HG02970 (cell line): ENCODE data around the gene ATXN7L3B.
A peak's percentile ranks its signal among the peaks of the same experiment; 100 is the strongest.
"Not testable (repeated sequence)": the region's sequence is repeated elsewhere in the genome, so short reads cannot be mapped to it uniquely, and the experiment has no call there.

Experiments
- ATAC-seq: cut with Tn5 transposase; IDR thresholded peaks from one replicate; pipeline ENCODE4 v1.9.1; 2021; ENCODE audit warnings: mild to moderate bottlenecking, moderate library complexity, moderate number of reproducible peaks; ENCODE audit not compliant: unreplicated experiment, low FRiP score

The ATXN7L3B gene, protein sequence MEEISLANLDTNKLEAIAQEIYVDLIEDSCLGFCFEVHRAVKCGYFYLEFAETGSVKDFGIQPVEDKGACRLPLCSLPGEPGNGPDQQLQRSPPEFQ

DNA sequence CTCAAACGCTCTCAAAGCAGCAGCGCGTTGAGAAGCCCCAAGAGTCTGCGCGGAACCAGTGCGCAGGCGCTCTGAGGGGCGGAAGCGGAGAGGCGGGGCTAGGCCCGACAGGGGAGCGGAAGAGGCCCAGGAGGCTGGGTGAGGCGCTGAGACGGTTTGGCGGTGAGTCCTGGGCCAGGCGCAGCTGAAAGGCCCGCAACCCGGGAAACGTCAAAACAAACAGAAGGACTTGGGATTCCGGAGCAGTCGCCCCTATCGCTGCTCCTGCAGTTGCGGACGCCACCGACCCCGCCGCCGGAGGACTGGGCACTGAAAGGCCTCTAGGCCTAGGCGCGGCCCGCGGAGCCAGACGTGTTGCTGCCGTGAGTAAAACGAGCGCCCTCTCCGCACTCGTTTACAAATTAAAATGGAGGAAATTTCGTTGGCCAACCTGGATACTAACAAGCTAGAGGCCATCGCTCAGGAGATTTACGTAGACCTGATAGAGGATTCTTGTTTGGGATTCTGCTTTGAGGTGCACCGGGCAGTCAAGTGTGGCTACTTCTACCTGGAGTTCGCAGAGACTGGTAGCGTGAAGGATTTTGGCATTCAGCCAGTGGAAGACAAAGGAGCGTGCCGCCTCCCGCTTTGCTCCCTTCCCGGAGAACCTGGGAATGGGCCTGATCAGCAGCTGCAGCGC is at the start of gene ATXN7L3B:
Gene ATXN7L3B, plus strand, starts transcription at position 129 of the 679 bp plus-strand sequence. Its CDS starts 278 bp downstream, at position 407.
- peak; percentile 100 for ATAC-seq

DNA sequence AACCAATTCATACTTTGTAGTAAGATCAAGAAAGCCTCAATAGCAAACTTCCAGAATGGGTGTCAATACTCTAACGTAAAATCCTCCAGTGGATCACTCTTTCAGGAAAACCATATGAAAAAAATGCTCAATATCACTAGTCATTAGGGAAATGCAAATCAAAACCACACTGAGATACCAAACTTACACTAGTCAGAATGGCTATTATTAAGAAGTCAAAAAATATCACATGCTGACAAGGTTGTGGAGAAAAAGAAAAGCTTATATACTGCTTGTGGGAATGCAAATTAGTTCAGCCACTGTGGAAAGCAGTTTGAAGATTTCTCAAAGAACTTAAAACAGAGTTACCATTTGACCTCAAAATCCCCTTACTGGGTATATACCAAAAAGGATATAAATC is 49.5 kb upstream of the ATXN7L3B start:
- ATAC-seq = peak; percentile 46

DNA sequence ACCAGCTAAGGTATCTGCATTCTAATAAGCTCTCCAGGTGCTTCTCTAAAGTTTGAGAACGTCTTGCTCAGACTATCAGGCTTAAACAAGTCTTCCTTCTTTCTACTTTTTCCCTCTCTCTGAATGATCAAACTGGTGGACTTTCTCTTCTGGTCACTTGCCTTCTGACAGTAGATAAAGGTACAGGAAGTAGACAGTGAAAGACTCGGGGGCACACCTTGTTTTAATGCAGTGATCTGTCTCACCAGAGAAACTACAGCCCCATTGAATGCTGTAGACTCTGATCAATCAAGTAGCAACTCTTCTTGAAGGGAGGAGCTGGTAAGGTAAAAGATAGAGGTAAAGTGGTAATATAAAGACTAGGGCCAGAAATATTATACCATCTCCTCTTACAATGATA is 48.1 kb upstream of the ATXN7L3B start:
- no peak for ATAC-seq

DNA sequence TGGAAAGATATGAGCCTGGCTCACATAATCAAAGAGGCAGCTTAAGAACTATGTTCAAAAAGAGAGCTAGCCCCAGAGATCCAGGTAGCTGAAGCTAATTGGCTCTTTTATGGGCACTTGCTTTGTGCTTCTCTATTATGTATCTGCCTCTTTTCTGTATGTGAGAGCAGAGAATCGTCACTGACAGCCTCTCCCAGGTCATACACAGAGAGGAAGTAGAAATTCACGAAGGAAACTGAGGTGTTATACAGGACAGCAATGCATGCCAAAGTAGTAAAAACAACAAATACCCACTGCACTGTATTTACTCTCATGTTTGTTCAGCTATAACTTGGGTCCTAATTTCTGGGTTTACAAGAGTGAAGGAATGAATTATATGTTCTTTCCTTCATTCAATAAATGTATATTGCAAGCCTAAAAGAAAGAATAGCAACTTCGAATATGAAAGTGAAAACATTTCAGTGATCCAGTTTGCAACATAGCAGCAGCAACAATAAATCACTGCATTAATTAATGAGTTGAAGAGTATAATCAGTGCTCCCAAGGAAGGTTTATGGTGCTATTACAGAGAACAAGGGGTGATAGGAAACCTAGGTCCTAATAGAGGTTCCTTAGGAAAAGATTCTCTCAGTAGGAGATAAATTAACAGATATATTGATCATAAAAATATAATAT is 47.1 kb upstream of the ATXN7L3B start:
- ATAC-seq = peak; percentile 83

DNA sequence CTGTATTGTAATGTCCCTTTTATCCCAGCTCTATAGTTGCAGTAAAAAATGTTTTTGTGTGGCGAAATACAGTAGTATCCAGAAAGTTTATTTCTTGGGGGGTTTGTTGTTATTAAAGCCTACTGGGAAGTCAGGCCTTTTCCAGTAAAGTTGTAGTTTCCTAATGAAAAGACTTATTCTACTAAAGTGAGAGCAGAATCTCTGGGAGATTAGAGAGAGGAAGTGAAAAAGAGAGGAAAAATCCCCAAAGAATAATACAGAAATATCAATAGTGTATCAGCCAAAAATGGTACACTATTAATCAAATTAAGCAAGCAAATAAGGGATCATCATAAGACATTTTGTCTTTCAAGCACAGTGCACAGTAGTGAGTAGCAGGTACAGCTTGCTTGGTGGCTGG is 46.3 kb upstream of the ATXN7L3B start:
- ATAC-seq = no peak

DNA sequence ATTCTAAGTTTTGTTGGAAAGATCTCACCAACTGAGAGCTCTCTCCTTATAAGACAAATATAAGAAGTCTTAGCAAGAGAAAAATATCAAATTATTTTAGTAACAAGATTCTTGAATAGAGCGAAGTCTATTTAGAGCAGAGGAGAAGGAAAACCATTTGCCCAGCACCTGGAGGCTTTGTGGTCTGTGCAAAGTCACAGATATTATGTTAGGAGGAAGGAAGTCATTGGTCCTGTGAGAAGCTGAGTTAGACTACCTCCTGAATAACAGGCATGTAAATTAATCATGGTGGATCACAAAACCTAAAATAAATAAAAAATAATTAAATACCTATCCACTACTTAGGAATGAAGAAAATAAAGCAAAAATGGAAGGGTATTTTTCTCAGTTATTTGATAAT is 38.4 kb upstream of the ATXN7L3B start:
- ATAC-seq = no peak

DNA sequence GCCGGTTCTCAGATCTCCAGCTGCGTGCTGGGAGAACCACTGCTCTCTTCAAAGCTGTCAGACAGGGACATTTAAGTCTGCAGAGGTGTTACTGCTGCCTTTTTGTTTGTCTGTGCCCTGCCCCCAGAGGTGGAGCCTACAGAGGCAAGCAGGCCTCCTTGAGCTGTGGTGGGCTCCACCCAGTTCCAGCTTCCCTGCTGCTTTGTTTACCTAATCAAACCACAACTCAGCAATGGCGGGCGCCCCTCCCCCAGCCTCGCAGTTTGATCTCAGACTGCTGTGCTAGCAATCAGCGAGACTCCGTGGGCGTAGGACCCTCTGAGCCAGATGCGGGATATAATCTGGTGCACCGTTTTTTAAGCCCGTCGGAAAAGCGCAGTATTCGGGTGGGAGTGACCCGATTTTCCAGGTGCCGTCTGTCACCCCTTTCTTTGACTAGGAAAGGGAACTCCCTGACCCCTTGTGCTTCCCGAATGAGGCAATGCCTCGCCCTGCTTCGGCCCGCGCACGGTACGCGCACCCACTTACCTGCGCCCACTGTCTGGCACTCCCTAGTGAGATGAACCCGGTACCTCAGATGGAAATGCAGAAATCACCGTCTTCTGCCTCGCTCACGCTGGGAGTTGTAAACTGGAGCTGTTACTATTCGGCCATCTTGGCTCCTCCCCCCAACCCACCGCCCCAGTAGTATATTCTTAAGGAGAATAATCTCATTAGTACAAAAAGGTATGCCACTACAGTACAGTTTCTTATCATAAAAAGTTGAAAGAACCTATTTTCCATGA is 28.6 kb upstream of the ATXN7L3B start:
- not testable (repeated sequence) for ATAC-seq

DNA sequence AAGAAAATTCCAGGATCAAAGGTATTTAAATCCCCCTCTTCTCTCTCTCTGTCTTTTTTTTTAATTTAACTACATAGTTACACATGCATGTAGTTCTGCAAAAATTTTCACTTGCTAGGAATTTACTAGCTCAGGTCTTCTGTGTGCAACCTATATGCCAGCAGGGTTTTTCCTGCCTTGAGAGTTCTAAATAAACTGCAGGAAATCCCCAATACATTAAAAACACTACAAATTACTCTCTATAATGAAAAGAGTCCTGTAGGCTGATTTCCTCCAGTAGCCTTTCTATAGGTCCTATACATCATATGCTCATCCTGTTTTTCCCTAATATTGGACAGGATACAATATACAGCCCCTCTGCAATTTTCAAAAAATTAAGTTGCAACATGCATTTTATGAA is 27.7 kb upstream of the ATXN7L3B start:
- no peak for ATAC-seq

DNA sequence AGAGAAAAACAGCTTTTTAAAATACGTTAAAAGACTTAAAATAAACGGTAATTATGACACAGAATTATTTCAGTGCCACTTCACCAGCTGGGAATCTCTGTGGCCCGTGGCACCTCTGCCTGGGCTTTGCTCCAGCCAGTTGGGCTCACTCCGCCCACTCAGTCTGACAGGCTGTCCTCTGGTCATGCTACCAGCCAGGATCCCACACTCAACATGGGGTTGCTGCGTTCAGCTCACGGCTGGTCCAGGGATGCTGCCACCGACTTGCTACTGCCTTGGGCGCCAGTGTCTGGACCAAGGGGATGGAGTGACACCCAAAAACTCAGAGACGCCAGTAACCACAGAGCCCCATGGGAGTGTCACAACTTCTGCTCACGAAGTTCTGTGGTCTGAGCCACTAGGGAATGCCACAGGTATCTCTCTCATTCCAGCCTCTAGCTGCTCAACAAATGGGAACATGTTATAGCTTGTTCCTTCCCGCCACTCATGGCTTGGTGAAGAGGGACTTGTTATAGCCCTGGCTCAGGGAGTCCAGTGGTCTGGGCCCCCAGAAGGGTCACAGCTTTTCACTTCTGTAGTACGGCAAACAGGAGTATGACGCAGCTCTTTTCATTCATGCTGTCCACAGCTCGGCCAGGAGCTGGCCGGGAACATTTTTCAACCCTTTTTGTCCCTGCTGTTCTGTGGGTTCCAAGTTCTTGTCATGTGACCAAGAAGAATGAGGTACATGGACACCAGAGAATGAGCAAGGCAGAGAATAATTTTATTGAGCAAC is 23.4 kb upstream of the ATXN7L3B start:
- no peak for ATAC-seq

DNA sequence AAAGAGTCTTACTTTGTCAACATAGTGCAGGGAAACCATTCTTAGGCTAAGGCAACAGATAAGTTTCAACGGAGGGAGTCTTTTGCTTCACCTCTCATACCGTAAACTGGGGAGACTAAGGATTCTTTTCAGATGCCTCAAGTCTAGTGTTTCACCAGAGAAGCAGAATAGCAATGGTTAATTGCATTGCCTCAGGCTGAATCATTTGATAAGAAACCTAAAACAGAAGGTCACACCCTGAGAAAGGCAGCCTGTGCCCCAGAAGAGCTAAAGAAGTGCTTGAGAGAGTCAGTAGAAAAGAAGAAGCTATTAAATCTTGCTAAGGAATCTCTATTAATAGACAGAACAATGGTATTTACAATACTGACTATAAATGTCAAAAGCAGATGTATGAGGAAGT is 21.8 kb upstream of the ATXN7L3B start:
- ATAC-seq = no peak

DNA sequence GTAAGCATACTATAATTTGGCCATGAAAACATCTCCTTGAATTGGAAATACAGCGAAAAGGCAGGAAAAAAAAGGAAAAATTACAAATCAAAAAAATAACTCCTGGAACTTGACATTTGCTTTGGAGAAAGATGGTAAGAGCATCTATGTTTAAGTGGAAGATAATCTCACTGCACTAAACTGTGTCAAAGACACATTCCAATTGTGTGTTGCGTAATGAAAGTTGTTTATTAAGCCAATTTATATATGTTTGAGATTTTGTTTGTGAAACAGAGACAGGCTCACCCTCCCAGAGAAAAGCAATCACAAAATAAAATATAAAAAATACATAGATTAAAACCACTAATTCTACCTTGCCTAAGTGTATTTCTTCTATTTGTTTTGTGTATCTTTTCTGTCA is 11.1 kb upstream of the ATXN7L3B start:
- ATAC-seq = no peak

DNA sequence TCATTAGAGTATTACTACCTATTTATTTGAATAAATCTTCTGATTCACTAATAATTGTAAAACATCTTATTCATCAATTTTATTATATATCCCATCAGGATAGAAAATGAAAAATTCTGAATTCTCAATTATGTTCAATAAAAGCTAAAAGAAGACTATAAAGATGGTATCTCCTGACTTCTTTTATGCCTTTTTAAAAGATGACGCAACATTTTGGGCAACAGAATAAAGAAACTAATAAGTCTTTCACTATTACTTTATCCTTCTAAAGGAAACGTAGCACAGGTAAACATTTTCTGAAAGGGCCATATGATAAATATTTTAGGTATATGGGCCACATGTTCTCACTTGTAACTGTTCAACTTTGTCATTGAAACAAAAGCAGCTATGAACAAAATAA is 10.1 kb upstream of the ATXN7L3B start:
- ATAC-seq = no peak

DNA sequence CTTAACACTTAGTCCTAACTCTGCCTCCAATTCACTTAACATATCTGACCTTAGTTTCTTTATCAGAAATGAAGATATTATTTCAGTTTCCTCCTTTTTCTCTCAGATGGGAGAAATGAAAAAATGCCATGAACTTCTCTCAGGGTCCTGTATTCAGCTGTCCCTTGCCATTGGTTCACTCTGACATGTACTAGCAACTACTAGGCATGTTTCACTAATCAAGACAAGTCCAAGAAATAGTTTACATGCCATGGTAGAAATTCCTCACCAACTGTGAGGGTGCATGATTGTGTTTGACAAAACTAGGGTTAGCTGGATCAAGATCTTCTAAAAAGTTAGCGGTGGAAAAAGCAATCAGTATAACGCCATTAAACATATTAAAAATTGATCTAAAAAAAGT is 7.0 kb upstream of the ATXN7L3B start:
- no peak for ATAC-seq

DNA sequence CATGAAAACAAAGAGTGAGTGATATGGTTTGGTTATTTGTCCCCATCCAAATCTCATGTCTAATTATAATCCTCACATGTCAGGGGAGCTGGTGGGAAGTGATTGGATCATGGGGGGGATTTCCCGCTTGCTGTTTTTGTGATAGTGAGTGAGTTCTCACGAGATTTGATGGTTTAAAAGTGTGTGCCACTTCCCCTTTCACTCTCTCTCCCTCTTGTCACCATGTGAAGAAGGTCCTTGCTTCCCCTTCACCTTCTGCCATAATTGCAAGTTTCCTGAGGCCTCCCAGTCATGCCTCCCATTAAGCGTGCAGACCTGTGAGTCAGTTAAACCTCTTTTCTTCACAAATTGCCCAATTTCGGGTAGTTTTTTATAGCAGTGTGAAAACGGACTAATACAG is 2.1 kb upstream of the ATXN7L3B start:
- ATAC-seq = no peak

DNA sequence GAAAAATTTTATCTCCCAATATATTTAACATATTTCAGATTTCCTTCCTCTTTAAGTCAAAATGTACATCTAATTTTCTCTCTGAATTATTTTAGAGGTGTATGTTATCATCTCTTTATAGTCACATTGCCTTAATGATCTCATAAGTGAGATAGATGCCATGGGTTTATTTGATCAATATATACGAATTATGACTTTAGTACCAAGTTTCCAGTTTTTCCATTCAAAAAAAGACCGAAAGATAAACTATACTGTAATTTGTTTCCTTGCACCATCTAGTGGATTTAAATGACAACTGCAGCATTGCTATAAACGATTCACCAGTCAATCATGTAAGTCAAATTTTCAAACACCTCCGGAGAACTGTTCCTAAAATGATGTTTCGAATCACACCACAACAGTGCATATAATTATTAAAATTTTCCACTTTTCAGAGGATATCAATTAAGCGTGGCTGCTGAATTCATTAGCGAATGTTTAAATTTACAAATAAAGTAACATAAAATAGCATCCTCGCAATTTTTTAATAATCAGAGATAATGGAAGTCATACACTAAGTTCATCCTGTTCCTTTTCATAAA is 419 bp upstream of the ATXN7L3B start:
- peak; percentile 64 for ATAC-seq

DNA sequence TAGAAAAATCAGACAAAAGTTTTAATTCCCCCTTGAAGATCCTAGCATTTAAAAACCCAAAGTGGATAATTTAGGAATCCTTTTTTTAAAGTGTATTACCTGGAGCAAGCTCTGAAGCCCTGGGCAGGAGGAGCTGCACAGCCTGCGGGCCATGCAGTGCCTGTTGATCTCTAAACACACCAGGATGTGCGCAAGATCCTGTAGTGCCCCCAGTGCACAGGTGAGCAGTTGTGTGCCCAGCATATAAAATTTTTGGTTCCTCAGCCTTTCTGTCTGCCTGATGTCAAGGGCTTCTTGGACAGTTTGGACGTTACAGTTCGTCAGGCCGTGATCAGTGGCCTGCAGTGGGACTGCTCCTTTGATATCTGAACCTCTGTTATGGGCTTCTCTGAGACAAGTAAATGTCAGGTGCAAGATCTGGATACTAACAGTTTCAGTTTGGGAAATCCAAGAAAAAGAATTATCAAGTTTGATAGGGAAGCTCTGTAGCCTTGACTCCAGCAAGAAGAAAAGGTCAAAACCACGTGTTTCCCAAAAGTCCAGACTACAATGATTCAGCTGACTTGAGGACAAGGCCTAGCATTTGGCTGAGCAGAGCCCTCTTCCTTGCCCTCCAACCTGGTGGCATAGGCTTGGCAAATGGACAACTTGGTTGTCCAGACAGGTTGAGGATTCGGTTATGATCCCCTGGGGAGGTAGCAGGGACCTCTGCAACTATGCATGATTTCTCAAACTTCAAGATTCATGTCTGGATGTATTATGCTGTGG is 1.0 kb downstream of the ATXN7L3B start:
- no peak for ATAC-seq

DNA sequence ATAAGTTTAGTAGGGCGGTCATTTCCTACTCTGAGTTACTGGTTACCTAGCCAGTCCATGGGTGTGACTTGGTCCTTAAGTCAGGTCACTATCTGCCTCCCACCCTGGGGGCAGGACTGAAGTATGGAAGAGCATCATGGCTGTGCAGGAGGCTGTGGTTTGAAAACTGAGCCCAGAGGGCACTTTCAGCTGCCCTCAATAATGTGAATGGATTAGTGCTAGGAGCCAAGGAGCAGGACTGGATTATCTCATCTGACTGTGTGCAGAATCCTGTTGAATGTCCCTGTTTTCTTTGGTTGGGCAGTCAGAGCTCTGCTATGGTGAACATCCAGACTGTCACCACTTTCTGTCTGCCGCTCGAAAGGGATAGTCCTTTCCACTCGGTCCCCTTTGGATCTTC is 1.6 kb downstream of the ATXN7L3B start:
- ATAC-seq = no peak

DNA sequence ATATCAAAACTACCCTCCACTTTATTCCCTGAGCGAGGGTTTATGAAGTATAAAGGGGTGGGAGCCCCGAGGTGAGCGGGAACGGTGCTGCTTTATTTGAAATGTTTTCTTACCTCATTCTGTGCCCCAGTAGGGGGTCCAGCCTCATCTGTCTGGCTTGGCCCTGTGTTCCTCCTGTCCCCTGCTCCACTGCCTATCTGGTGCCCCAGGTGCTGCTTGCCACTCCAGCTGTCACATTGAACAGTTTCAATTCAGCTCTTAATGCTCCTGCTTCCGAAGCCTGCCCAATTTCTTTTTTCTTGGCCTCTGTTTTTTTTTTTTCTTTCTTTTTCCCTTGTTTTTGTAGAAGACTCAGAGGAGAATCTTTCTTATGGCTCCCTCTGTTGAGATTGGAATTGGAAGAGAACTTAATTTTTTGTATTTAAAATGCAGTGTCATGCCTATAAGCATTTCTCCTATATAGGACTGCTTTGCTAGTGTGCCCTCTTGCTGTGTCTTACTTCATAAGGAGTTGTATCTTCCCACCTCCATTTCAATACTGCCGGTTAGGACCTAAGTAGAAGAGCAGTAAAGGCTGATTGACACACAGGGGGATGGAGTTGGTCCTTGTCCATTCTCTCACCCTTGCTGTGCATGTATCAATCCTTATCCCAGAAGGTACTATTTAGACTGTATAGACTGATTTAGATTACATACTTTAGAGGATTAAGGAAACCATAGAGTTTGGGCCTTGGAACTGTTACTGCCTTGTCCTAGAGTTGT is 2.3 kb downstream of the ATXN7L3B start:
- ATAC-seq = no peak

DNA sequence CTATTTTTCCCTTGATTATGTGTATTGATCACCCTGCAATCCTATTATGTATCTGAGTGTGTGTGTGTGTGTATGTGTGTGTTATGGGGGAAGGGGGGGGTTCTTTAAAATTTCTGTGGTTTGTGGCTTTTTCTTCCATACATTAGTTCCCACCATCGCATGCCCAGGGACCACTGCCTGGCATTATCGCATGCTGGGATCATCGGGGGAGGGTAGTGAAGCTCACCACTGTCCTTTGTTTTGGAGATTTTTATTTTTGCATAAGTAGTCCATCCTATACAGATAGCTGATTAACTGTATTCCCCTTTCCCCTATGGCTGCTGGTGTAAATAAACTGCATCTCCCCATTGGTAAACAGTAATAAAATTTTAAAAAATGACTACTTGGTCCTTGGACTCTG is 3.4 kb downstream of the ATXN7L3B start:
- no peak for ATAC-seq
